ENCODE results near the gene PSMD13. TPM values are rescaled to one million over a fixed set of nuclear protein-coding genes. Genes with fewer than 3 reads are reported as not detected.
"Not testable (repeated sequence)": the region's sequence is repeated elsewhere in the genome, so short reads cannot be mapped to it uniquely, and the experiment has no call there.

The PSMD13 gene
- 100 to 1,000 TPM; 104 to 159 (median 149) TPM for polyA plus RNA-seq
- long read RNA-seq, donor 1, transcript PSMD13-212 (13 exons, 1,991 nt) = major isoform, 60 of 80 reads
- long read RNA-seq, donor 1, transcript PSMD13-207 (1 exons, 2,200 nt) = minor isoform, 16 of 80 reads
- long read RNA-seq, donor 1, partial matches to known transcripts = 0 of 80 reads
- long read RNA-seq, donor 1, other reads (novel, unspliced or antisense) = 0 of 80 reads
- long read RNA-seq, donor 2, transcript PSMD13-212 (13 exons, 1,991 nt) = major isoform, 11 of 17 reads
- long read RNA-seq, donor 2, partial matches to known transcripts = 0 of 17 reads
- long read RNA-seq, donor 2, other reads (novel, unspliced or antisense) = 0 of 17 reads
- long read RNA-seq, donor 3, transcript PSMD13-212 (13 exons, 1,991 nt) = minor isoform, 17 of 50 reads
- long read RNA-seq, donor 3, transcript PSMD13-207 (1 exons, 2,200 nt) = major isoform, 23 of 50 reads
- long read RNA-seq, donor 3, partial matches to known transcripts = 9 of 50 reads
- long read RNA-seq, donor 3, other reads (novel, unspliced or antisense) = 0 of 50 reads
- long read RNA-seq, donor 4, partial matches to known transcripts = 0 of 2 reads
- long read RNA-seq, donor 4, other reads (novel, unspliced or antisense) = 0 of 2 reads
- long read RNA-seq, donor 5, transcript PSMD13-207 (1 exons, 2,200 nt) = major isoform, 16 of 21 reads
- long read RNA-seq, donor 5, partial matches to known transcripts = 0 of 21 reads
- long read RNA-seq, donor 5, other reads (novel, unspliced or antisense) = 0 of 21 reads
- long read RNA-seq, donor 6, transcript PSMD13-212 (13 exons, 1,991 nt) = major isoform, 20 of 33 reads
- long read RNA-seq, donor 6, transcript PSMD13-207 (1 exons, 2,200 nt) = minor isoform, 9 of 33 reads
- long read RNA-seq, donor 6, partial matches to known transcripts = 0 of 33 reads
- long read RNA-seq, donor 6, other reads (novel, unspliced or antisense) = 0 of 33 reads
- long read RNA-seq, donor 7 = 0 reads
- long read RNA-seq, donor 8, partial matches to known transcripts = 0 of 3 reads
- long read RNA-seq, donor 8, other reads (novel, unspliced or antisense) = 0 of 3 reads
- long read RNA-seq, donor 9, transcript PSMD13-212 (13 exons, 1,991 nt) = major isoform, 9 of 11 reads
- long read RNA-seq, donor 9, partial matches to known transcripts = 0 of 11 reads
- long read RNA-seq, donor 9, other reads (novel, unspliced or antisense) = 0 of 11 reads
- long read RNA-seq, donor 10, transcript PSMD13-207 (1 exons, 2,200 nt) = minor isoform, 11 of 43 reads
- long read RNA-seq, donor 10, transcript PSMD13-212 (13 exons, 1,991 nt) = major isoform, 28 of 43 reads
- long read RNA-seq, donor 10, partial matches to known transcripts = 0 of 43 reads
- long read RNA-seq, donor 10, other reads (novel, unspliced or antisense) = 0 of 43 reads

GRCh38 chr11:236774-237767 is at the start of gene PSMD13:
Gene PSMD13, plus strand, starts transcription at chr11:236976. Its CDS starts 74 bp downstream, at chr11:237050.
- no peaks in the 10 kb centered on the region for H3K9me3 ChIP-seq (ENCODE audit: control insufficient read depth in 2 of 2, insufficient read depth in 1 of 2, low read depth in 1 of 2, low read length in 1 of 2)
- H3K4me1 ChIP-seq (ENCODE audit: control insufficient read depth in 3 of 3, insufficient read depth in 2 of 3, low read depth in 1 of 3, low read length in 2 of 3) = peaks cover 2 to 22% (median 2%) of the 10 kb centered on the region in 3 donors
- 1 to 2% (median 1%) methylated on average over 62 of the region's 62 CpGs for WGBS, 3 donors
- peak within 1 kb of the TSS; percentile 88 to 100 (median 94) for H3K4me3 ChIP-seq (ENCODE audit: low read depth in 1 of 3, low read length in 3 of 3)
- peak; percentile 78 to 93 for DNase-seq
- peak within 1 kb of the TSS; percentile 85 to 100 (median 99) for H3K27ac ChIP-seq (ENCODE audit: low read depth in 1 of 3, low read length in 2 of 3)
- FAIRE-seq = no peak
- H3K27me3 ChIP-seq (ENCODE audit: control insufficient read depth in 3 of 3, insufficient read depth in 3 of 3, low read length in 3 of 3) = no peaks in the 10 kb centered on the region
- H3K36me3 ChIP-seq (ENCODE audit: control insufficient read depth in 3 of 3, insufficient read depth in 2 of 3, low read depth in 1 of 3, low read length in 3 of 3) = peaks cover 0 to 25% (median 2%) of the 10 kb centered on the region in 3 donors

DNA sequence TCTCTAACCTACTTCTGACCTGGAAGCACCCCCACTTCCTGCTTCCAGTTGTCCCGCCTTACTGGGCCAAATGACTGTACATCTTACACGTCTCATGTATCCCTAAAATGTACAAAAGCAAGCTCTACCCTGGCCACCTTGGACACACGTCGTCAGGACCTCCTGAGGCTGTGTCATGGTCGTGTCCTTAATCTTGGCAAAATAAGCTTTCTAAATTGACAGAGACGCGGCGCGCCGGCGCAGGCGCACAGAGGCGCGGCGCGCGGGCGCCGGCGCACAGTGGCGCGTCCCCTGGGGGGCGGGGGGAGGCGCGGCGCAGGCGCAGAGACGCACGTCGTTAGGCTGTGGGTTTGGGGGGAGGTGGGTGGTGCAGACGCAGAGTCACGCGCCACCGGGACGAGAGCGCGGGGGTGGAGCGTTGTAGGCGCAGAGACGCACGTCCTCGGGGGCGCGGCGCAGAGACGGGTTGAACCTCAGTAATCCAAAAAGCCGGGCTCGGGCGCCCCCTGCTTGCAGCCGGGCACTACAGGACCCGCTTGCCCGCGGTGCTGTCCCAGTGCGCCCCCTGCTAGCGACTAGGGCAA is 47.5 kb upstream of the PSMD13 start:
- H3K36me3 ChIP-seq (ENCODE audit: control insufficient read depth in 3 of 3, insufficient read depth in 2 of 3, low read depth in 1 of 3, low read length in 3 of 3); FAIRE-seq; H3K4me1 ChIP-seq (ENCODE audit: control insufficient read depth in 3 of 3, insufficient read depth in 2 of 3, low read depth in 1 of 3, low read length in 2 of 3); H3K27me3 ChIP-seq (ENCODE audit: control insufficient read depth in 3 of 3, insufficient read depth in 3 of 3, low read length in 3 of 3); H3K27ac ChIP-seq (ENCODE audit: low read depth in 1 of 3, low read length in 2 of 3); H3K9me3 ChIP-seq (ENCODE audit: control insufficient read depth in 2 of 2, insufficient read depth in 1 of 2, low read depth in 1 of 2, low read length in 1 of 2); DNase-seq; H3K4me3 ChIP-seq (ENCODE audit: low read depth in 1 of 3, low read length in 3 of 3): not testable (repeated sequence)
- 84 to 90% (median 88%) methylated on average over 37 to 40 of the region's 55 CpGs for WGBS, 3 donors

GRCh38 chr11:189843-190311 is 46.9 kb upstream of the PSMD13 start:
- H3K4me3 ChIP-seq (ENCODE audit: low read depth in 1 of 3, low read length in 3 of 3); H3K36me3 ChIP-seq (ENCODE audit: control insufficient read depth in 3 of 3, insufficient read depth in 2 of 3, low read depth in 1 of 3, low read length in 3 of 3); H3K27ac ChIP-seq (ENCODE audit: low read depth in 1 of 3, low read length in 2 of 3); DNase-seq; H3K9me3 ChIP-seq (ENCODE audit: control insufficient read depth in 2 of 2, insufficient read depth in 1 of 2, low read depth in 1 of 2, low read length in 1 of 2); FAIRE-seq; H3K4me1 ChIP-seq (ENCODE audit: control insufficient read depth in 3 of 3, insufficient read depth in 2 of 3, low read depth in 1 of 3, low read length in 2 of 3); H3K27me3 ChIP-seq (ENCODE audit: control insufficient read depth in 3 of 3, insufficient read depth in 3 of 3, low read length in 3 of 3): not testable (repeated sequence)
- WGBS, 3 donors = 63 to 71% (median 69%) methylated on average over 10 of the region's 25 CpGs

DNA sequence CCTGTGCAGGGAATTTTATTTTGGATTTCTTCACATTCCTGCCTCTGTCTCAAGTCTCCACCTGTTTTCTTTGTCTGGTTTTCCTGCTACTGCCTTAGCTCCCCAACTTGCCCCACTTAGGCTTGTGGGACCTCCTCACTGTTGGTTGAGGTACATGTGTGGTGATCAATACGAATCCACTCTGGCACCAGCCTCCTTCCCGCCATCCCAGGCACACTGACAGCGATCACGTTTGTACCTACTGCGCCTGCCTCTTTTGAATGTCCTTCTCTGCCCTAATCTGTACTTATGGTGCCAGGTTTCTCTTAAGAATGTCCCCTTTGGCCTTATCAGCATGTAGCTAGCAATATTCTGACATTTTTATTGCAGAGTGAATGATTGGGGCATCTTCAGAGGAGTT is 46.2 kb upstream of the PSMD13 start:
- H3K4me3 ChIP-seq (ENCODE audit: low read depth in 1 of 3, low read length in 3 of 3); DNase-seq: not testable (repeated sequence)

GRCh38 chr11:191490-192478 is 45.0 kb upstream of the PSMD13 start:
- H3K36me3 ChIP-seq (ENCODE audit: control insufficient read depth in 3 of 3, insufficient read depth in 2 of 3, low read depth in 1 of 3, low read length in 3 of 3); DNase-seq; H3K4me3 ChIP-seq (ENCODE audit: low read depth in 1 of 3, low read length in 3 of 3); H3K27me3 ChIP-seq (ENCODE audit: control insufficient read depth in 3 of 3, insufficient read depth in 3 of 3, low read length in 3 of 3); H3K4me1 ChIP-seq (ENCODE audit: control insufficient read depth in 3 of 3, insufficient read depth in 2 of 3, low read depth in 1 of 3, low read length in 2 of 3); H3K9me3 ChIP-seq (ENCODE audit: control insufficient read depth in 2 of 2, insufficient read depth in 1 of 2, low read depth in 1 of 2, low read length in 1 of 2); H3K27ac ChIP-seq (ENCODE audit: low read depth in 1 of 3, low read length in 2 of 3): not testable (repeated sequence)
- WGBS, 3 donors = 25 to 53% (median 29%) methylated on average over 4 to 7 of the region's 8 CpGs
- peak; percentile 49 for FAIRE-seq

More for the DNA sequence above, 46.2 kb upstream of the PSMD13 start:
- H3K36me3 ChIP-seq (ENCODE audit: control insufficient read depth in 3 of 3, insufficient read depth in 2 of 3, low read depth in 1 of 3, low read length in 3 of 3); H3K9me3 ChIP-seq (ENCODE audit: control insufficient read depth in 2 of 2, insufficient read depth in 1 of 2, low read depth in 1 of 2, low read length in 1 of 2); H3K27ac ChIP-seq (ENCODE audit: low read depth in 1 of 3, low read length in 2 of 3); H3K27me3 ChIP-seq (ENCODE audit: control insufficient read depth in 3 of 3, insufficient read depth in 3 of 3, low read length in 3 of 3); H3K4me1 ChIP-seq (ENCODE audit: control insufficient read depth in 3 of 3, insufficient read depth in 2 of 3, low read depth in 1 of 3, low read length in 2 of 3); FAIRE-seq: not testable (repeated sequence)
- 72 to 84% (median 78%) methylated on average over 5 of the region's 5 CpGs for WGBS, 3 donors

DNA sequence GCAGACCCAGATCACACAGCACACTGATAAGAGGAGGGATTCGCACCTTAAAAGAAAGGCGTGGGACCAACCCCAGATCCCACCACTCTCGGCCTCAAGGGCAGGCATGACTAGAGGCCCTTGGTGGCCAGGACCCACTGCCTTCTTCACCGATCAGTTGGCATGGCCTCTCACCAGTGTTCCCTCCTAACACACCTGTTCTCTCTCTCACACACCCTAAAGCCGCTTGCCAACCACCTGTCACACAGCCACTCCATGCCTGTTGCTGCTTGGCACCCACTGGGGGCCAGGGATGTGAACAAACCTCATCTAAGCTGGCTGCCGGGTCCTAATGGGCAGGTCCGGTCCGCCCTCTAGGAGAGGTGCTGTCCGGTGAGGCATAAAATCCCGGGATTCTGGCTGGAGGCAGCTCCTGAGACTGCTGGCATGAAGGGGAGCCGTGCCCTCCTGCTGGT is 44.1 kb upstream of the PSMD13 start, which contains the start of gene SCGB1C1:
TSS of gene SCGB1C1 (plus strand) at position 405 of the 455 bp plus-strand sequence. CDS start at position 427, 22 bp downstream.
- 65 to 90% (median 74%) methylated on average over 3 to 7 of the region's 11 CpGs for WGBS, 3 donors
- not testable (repeated sequence) for H3K4me3 ChIP-seq (ENCODE audit: low read depth in 1 of 3, low read length in 3 of 3); H3K9me3 ChIP-seq (ENCODE audit: control insufficient read depth in 2 of 2, insufficient read depth in 1 of 2, low read depth in 1 of 2, low read length in 1 of 2); H3K27me3 ChIP-seq (ENCODE audit: control insufficient read depth in 3 of 3, insufficient read depth in 3 of 3, low read length in 3 of 3); H3K36me3 ChIP-seq (ENCODE audit: control insufficient read depth in 3 of 3, insufficient read depth in 2 of 3, low read depth in 1 of 3, low read length in 3 of 3); H3K4me1 ChIP-seq (ENCODE audit: control insufficient read depth in 3 of 3, insufficient read depth in 2 of 3, low read depth in 1 of 3, low read length in 2 of 3); FAIRE-seq; H3K27ac ChIP-seq (ENCODE audit: low read depth in 1 of 3, low read length in 2 of 3); DNase-seq

Data from small intestine (tissue), 16 donors.